ENCODE data around the gene TMEM132C. TPM values are rescaled to one million over a fixed set of nuclear protein-coding genes. Genes with fewer than 3 reads are reported as not detected.

TMEM132C gene
- total RNA-seq, 1 donor from 2014 or later, result not detected

GRCh38 chr12:128286970-128287369 lies 20.0 kb downstream of the TMEM132C start:
- H3K4me3 ChIP-seq (ENCODE audit: low read depth, low read length), result no peak overlapping the region
- DNase-seq (ENCODE audit: low read depth), result no peak
- TF ChIP-seq CTCF (conservative IDR thresholded peaks at IDR 0.05; ENCODE audit: low read depth, low read length), result no peak

GRCh38 chr12:128288357-128288756 lies 21.4 kb downstream of the TMEM132C start:
- no peak overlapping the region for H3K4me3 ChIP-seq (ENCODE audit: low read depth, low read length)
- DNase-seq (ENCODE audit: low read depth), result no peak
- TF ChIP-seq CTCF (conservative IDR thresholded peaks at IDR 0.05; ENCODE audit: low read depth, low read length), result no peak

- DNase-seq (ENCODE audit: low read depth), result no peak
- no peak for TF ChIP-seq CTCF (conservative IDR thresholded peaks at IDR 0.05; ENCODE audit: low read depth, low read length)
- no peak overlapping the region for H3K4me3 ChIP-seq (ENCODE audit: low read depth, low read length)
Measured at GRCh38 chr12:128288896-128289295, 21.9 kb downstream of the TMEM132C start.

GRCh38 chr12:128290938-128291337 lies 24.0 kb downstream of the TMEM132C start:
- DNase-seq (ENCODE audit: low read depth), result no peak
- H3K4me3 ChIP-seq (ENCODE audit: low read depth, low read length), result no peak overlapping the region
- TF ChIP-seq CTCF (conservative IDR thresholded peaks at IDR 0.05; ENCODE audit: low read depth, low read length), result no peak

GRCh38 chr12:128298091-128298748 lies 31.2 kb downstream of the TMEM132C start:
- H3K4me3 ChIP-seq (ENCODE audit: low read depth, low read length), result no peak overlapping the region
- TF ChIP-seq CTCF (conservative IDR thresholded peaks at IDR 0.05; ENCODE audit: low read depth, low read length), result no peak
- DNase-seq (ENCODE audit: low read depth), result no peak

GRCh38 chr12:128305336-128305892 lies 38.4 kb downstream of the TMEM132C start:
- no peak overlapping the region for H3K4me3 ChIP-seq (ENCODE audit: low read depth, low read length)
- no peak for TF ChIP-seq CTCF (conservative IDR thresholded peaks at IDR 0.05; ENCODE audit: low read depth, low read length)
- DNase-seq (ENCODE audit: low read depth), result no peak

- H3K4me3 ChIP-seq (ENCODE audit: low read depth, low read length), result no peak overlapping the region
- DNase-seq (ENCODE audit: low read depth), result no peak
- TF ChIP-seq CTCF (conservative IDR thresholded peaks at IDR 0.05; ENCODE audit: low read depth, low read length), result no peak
Measured at GRCh38 chr12:128307791-128308190, 40.8 kb downstream of the TMEM132C start.

All from epithelial cell of proximal tubule (primary cell).